H1 (cell line): ENCODE data around the gene SPDYE6.

Experiments
- EP300 ChIP-seq, 2 experiments: IDR thresholded peaks; 1 replicate in 1 of 2; 2 replicates in 1 of 2; pipeline ENCODE4 v1.6.1; 2011 to 2012; ENCODE audit warnings: low read depth in 2 of 2, low read length in 2 of 2, mild to moderate bottlenecking in 2 of 2, borderline replicate concordance in 1 of 2, inconsistent platforms in 1 of 2, moderate library complexity in 1 of 2
- EZH2 ChIP-seq: fragments of 200-600 bp; sonication (generic); IDR thresholded peaks from 2 replicates; pipeline ENCODE4 v1.7.1; 2012; ENCODE audit warnings: low read depth, mild to moderate bottlenecking, moderate library complexity, low read length, inconsistent platforms; ENCODE audit not compliant: severe bottlenecking
- GTF2F1 ChIP-seq: IDR thresholded peaks from 2 replicates; pipeline ENCODE4 v1.6.1; 2012; ENCODE audit warnings: low read depth, low read length, improper control_type of control experiment, borderline replicate concordance
- JUND ChIP-seq: IDR thresholded peaks from 2 replicates; pipeline ENCODE4 v1.6.1; 2011; ENCODE audit warnings: mild to moderate bottlenecking, improper control_type of control experiment, low read length
- NANOG ChIP-seq: IDR thresholded peaks from 2 replicates; pipeline ENCODE4 v1.6.1; 2011; ENCODE audit warnings: low read length, low read depth, mild to moderate bottlenecking, inconsistent platforms; ENCODE audit not compliant: insufficient read depth, poor library complexity, severe bottlenecking
- POLR2AphosphoS5 ChIP-seq: IDR thresholded peaks from 2 replicates; pipeline ENCODE4 v1.6.1; 2011; ENCODE audit warnings: low read depth, low read length
- SIN3A ChIP-seq, 2 experiments: IDR thresholded peaks in 1 of 2; conservative IDR thresholded peaks in 1 of 2; 2 replicates each; pipeline ENCODE4 v1.6.1; 2011 to 2012; ENCODE audit warnings: low read length in 2 of 2, improper control_type of control experiment in 1 of 2, low read depth in 1 of 2, mild to moderate bottlenecking in 1 of 2
- SP1 ChIP-seq: IDR thresholded peaks from 2 replicates; pipeline ENCODE4 v1.6.1; 2011; ENCODE audit warnings: low read depth, low read length
- SUZ12 ChIP-seq: fragments of 200-600 bp; sonication (generic); IDR thresholded peaks from 2 replicates; pipeline ENCODE4 v1.6.1; 2012; ENCODE audit warnings: mild to moderate bottlenecking, inconsistent platforms, low read length, moderate library complexity, mixed read lengths
- TAF1 ChIP-seq: IDR thresholded peaks from 2 replicates; pipeline ENCODE4 v1.6.1; 2011; ENCODE audit warnings: mild to moderate bottlenecking, low read depth, low read length
- ZNF274 ChIP-seq: IDR thresholded peaks from 2 replicates; pipeline ENCODE4 v1.7.0; 2012; ENCODE audit warnings: low read length, borderline replicate concordance; ENCODE audit errors: extremely low read depth
- TF ChIP-seq, protein P1 (sequence below), 3 experiments: IDR thresholded peaks; 1 replicate in 2 of 3; 2 replicates in 1 of 3; pipeline versions ENCODE4 v1.5.1 to v1.6.1; 2011; ENCODE audit warnings: low read length in 3 of 3, mild to moderate bottlenecking in 3 of 3, inconsistent platforms in 2 of 3, low read depth in 1 of 3, moderate library complexity in 1 of 3; ENCODE audit not compliant: insufficient read depth in 1 of 3; ENCODE audit errors: control extremely low read depth in 1 of 3
- TF ChIP-seq, protein P2 (sequence below): IDR thresholded peaks from 2 replicates; pipeline ENCODE4 v1.6.1; 2011; ENCODE audit warnings: low read length, improper control_type of control experiment
- TF ChIP-seq, protein P3 (sequence below): IDR thresholded peaks from 2 replicates; pipeline ENCODE4 v1.6.1; 2011; ENCODE audit warnings: low read depth, mild to moderate bottlenecking, low read length; ENCODE audit not compliant: insufficient read depth

GRCh38 chr7:102296514-102296913 is 59.7 kb downstream of the SPDYE6 start:
- TF ChIP-seq, protein P1, sequence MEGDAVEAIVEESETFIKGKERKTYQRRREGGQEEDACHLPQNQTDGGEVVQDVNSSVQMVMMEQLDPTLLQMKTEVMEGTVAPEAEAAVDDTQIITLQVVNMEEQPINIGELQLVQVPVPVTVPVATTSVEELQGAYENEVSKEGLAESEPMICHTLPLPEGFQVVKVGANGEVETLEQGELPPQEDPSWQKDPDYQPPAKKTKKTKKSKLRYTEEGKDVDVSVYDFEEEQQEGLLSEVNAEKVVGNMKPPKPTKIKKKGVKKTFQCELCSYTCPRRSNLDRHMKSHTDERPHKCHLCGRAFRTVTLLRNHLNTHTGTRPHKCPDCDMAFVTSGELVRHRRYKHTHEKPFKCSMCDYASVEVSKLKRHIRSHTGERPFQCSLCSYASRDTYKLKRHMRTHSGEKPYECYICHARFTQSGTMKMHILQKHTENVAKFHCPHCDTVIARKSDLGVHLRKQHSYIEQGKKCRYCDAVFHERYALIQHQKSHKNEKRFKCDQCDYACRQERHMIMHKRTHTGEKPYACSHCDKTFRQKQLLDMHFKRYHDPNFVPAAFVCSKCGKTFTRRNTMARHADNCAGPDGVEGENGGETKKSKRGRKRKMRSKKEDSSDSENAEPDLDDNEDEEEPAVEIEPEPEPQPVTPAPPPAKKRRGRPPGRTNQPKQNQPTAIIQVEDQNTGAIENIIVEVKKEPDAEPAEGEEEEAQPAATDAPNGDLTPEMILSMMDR (IDR thresholded peaks at IDR 0.05; ENCODE audit: control extremely low read depth in 1 of 3, insufficient read depth in 1 of 3, low read depth in 1 of 3, low read length in 3 of 3), result no peak
- TF ChIP-seq EP300 (IDR thresholded peaks at IDR 0.05; ENCODE audit: borderline replicate concordance in 1 of 2, low read depth in 2 of 2, low read length in 2 of 2) (no peak), SIN3A (conservative IDR thresholded peaks at IDR 0.05 in 1 of 2, IDR thresholded peaks at IDR 0.05 in 1 of 2; ENCODE audit: low read depth in 1 of 2, low read length in 2 of 2) (no peak), NANOG (no peak), SP1 (no peak), JUND (no peak), POLR2AphosphoS5 (no peak), EZH2 (no peak), ZNF274 (no peak), GTF2F1 (no peak), SUZ12 (no peak), TAF1 (no peak)
- TF ChIP-seq, protein P2, sequence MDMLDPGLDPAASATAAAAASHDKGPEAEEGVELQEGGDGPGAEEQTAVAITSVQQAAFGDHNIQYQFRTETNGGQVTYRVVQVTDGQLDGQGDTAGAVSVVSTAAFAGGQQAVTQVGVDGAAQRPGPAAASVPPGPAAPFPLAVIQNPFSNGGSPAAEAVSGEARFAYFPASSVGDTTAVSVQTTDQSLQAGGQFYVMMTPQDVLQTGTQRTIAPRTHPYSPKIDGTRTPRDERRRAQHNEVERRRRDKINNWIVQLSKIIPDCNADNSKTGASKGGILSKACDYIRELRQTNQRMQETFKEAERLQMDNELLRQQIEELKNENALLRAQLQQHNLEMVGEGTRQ, result no peak
- TF ChIP-seq, protein P3, sequence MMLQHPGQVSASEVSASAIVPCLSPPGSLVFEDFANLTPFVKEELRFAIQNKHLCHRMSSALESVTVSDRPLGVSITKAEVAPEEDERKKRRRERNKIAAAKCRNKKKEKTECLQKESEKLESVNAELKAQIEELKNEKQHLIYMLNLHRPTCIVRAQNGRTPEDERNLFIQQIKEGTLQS, result no peak
